CD4-positive, alpha-beta T cell treated with Interleukin-4 for 4 hours (primary cell): ENCODE measurements around the gene PRKCE.

ENCODE experiments used
- DNase-seq: peaks from one replicate; pipeline ENCODE4 v3.0.0-alpha.2; 2020

The PRKCE gene

DNA sequence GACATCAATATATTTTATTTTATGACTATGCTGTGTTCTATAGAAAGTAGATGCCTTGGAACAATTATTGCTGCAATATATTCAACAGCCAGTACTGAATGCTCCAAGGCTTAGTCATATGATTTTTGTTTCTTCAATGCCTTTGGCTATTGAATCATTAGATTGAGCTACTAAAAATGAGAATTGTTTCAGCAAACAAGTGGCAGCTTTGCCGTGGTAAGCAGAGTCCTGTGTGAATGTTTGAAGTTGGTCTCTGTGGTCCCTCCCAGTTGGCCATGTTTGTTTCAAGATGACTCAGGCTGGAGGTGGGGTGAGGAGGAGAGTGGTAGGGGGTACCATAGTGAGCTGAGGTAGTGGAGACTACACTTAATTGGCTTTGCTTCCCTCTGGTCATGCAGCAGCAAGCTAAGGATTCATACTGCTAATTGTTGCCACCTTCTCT, 447.2 kb downstream of the PRKCE start:
- DNase-seq, result no peak

DNA sequence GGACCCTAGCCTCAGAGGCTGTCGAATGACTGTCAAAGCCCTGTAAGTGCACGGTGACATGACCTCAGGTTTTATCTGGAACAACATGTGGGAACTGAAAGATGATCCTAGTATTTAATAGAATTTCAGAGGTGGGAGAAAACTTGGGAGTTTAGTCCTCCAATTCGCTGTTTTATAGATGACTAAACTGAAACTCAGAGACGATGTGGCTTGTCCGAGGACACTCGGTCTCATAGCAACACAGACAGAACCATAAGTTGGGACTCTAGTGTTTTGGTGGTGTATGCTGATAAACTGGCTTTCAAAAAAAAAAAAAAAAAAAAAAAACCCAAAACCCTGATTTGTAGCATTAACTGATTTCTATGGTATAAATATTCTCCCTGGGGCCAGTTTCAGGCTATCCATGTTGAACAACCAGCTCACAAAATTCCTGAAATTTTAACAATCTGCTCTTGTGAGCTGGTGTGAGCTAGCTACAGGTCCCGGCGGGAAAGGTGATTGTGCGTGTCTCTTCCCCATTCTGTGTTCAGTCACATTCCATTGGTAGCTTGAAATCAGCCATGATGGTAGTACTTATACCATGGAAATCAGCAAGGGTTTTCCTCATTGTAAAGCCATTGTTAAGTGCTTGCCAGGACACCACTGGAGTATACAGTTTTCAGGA, 450.2 kb downstream of the PRKCE start:
- DNase-seq, result no peak

DNA sequence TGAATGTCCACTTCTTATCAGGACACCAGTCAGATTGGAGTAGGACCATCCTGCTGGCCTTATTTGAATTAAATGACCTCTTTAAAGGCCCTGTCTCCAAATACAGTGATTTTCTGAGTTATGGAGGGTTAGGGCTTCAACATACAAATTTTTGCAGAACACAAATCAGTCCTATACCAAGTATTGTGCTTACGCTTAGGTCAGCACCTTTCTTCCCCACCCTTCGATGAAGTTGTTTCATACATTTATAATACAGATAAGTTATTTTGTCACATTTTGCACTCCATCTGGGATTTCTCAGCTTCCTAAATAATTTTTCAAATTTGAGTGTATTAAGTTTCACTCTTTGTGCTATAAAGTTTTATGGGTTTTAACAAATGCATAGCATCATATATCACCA, 455.2 kb downstream of the PRKCE start:
- no peak for DNase-seq

DNA sequence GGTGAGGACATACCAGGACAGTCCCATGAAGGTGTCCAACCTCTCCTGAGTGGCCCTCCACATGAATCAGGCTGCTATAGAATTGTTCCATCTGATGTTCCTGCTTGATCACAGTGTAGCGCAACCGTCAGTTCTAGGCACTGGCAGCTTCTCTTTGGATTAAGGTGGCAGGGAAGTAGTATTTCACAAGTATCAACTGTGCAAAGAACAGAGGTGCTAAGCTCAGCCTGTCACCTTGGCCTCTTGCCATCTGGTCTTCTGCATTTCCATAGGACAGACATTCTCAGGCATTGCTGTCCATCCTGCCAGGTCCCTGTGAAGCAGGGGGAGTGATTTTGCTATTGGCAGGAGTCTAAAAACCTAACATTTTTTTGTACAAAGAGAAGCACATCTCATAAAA, 463.5 kb downstream of the PRKCE start:
- no peak for DNase-seq

DNA sequence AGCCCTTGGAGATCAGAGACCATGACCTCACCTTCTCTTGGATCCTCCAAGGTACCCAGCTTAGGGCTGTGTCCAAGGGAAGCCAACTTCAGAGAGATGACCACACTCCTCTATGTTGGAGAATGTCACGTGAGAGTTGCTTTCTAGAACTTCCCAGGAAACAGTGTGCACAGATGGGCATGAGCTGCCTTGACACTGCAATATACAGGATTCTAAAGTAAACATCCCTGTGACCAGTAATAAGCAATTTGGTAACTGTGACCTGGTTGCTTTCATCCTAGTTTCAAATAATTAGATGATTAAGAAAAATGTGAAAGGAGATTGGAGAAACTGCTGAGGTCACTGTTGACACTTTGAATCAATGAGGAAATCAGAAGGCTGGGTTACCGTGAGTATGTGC, 464.7 kb downstream of the PRKCE start:
- DNase-seq, result no peak

DNA sequence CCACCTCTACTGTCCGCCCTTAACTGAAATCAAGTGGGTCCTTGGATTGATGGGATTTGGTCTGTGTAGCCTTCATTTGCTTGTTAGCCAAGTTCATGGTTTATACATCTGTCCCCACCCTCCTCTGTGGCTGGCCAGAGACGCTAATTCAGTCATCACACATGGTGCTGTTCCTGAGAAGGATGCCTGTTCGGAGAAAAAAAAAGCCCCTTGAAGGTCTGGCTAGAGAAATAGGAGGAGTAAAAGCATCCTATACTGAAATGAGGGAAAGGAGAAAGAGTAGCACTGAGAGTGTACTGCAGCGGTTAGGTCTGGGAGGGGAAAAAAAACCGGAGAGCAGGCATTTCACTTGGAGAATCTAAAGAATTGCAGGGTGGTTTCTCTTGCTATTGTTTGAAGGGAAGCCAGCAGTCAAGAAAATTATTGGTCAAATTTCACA, 465.1 kb downstream of the PRKCE start:
- DNase-seq, result no peak

DNA sequence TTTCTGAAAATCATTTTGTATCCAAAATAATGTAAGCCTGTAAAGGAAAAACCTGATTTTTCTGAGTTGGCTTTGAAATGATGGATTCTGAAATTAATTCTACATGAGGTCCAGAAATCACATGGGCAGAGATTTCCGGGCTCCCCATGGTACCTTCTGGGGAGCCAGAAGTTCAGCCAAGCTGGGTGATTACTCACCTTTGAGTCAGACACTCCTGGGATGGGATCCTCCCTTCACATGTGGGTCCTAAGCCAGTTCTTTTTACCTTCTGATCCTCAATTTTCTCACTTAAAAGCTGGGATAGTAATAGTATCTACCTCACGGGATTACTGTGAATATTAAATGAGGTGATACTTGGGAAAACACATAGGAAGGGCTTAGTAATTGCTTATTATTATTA, 465.9 kb downstream of the PRKCE start:
- no peak for DNase-seq

DNA sequence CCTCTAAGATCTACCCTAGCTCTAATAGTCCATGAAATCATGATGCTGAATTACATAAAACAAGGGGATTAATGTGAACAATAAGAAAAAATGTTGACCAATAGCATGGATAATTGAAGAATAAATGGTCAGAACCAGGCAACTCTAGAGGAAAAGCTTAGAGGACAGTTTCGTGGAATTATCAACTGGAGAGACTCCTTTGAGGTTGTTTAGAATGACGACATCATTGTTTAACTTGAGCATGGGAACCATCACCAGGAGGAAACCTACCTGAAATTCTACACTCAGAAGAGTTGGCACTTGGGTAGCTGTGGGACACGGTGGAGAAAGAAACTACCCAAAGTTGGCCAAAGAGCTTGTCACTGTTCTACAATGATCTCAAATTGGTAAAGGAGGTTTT, 466.5 kb downstream of the PRKCE start:
- no peak for DNase-seq

DNA sequence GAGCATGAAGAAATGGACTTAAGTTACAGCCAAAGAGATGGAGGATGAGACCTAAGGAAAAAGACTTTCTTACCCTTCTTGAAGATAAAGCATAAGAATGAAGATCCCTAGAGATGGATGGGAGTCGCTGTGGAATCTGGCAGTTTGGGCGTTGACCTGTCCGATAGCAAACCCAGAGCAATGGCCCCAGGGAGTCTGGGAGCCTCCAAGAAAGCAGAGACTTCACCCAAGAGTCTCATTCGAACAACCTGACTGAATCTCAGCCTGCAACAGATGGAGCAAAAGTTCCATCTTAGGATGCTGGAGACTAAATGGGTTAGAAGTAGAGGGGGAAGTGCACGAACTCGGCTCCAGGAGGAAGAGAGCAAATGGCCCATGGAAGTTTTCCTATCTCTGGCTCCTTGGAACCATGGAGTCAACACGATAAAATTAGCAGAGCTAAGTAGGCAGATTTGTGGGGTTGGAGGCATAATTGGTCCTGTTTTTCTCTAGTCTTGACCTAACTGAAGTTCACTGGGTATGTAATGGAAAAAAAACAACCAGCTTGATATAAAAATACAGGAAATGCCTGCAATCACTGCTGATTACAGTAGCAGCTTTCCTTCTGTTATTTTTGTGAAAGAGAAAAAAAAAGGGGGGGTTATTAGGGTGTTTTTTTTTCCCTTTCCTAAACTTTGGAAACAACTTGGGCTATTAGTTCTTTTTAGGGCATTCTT, 467.3 kb downstream of the PRKCE start:
- DNase-seq, result no peak

DNA sequence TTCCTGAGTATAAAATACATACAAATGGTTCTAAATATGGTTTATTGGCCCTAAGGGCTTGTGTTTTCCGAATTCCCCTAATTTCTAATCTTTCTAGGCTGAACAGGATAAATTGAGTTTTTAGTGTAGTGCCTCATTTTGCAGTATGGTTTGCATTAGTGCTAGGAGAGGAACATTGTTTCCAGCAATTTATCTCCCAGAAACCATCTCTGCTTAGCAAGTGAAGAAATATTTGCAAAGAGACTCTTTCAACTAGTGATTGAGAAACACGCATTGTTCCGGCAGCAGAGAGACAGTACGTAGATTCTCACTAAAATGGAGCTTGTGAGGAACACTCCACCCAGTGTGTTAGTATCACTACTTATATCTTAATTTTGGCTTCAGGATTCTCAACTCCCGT, 468.0 kb downstream of the PRKCE start:
- no peak for DNase-seq

DNA sequence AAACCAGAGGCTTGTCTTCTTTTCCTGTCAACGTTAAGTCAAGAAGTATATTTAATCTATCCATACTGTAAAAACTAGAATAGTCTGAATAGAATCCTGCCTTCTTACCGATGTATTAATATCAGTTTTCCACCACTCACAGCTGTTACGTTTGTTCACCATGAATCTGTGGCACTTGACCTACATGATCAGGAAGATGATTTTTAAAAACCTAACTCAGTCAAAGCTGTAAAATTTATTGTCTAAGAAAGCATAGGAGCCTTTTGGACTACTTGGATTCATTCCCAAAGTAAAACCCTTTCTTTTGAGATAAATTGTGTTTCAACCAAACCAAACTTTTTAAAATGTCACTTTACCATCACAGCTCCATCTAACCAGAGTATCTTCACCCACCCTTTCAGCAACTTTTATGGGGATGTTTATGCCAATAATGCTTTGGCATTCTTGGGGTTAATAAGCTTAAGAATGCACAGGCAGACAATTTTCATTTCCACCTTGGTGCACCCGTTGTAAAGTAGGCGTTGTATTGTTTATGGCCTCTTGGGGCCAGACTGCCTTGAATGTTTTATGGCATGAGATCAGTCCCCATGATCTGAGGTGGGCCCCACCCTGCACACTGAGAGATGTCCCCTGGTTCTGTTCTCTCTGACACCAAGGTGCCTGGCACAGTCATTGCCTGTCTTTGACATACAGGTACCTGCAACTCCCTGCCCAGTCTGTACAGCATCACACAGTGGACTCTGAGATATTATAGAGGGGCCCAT, 469.5 kb downstream of the PRKCE start:
- DNase-seq, result no peak

DNA sequence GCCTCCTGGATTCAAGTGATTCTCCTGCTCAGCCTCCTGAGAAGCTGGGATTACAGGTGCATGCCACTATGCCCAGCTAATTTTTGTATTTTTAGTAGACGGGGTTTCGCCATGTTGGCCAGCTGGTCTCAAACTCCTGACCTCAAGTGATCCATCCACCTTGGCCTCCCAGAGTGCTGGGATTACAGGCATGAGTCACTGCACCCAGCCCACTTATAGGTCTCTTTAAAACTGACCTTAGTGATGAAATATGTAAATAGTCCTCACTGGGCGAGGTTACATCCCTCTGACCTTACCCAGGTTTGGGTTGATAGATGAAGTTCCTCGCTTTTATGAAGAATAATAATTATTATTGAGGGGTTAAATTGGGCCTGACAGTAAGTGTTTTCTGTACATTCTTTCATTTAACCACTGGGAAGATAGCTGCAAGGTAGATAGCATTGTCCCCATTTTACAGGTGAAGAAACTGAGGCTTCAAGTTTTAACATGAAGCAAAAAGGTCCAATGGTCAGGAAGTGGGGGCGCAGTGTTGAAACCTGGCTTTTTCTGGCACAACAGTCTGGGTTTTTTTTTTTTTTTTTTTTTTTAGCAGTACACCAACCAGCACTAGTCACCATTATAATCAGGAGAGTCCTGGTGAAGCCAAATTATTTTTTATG, 471.0 kb downstream of the PRKCE start:
- DNase-seq, result no peak

DNA sequence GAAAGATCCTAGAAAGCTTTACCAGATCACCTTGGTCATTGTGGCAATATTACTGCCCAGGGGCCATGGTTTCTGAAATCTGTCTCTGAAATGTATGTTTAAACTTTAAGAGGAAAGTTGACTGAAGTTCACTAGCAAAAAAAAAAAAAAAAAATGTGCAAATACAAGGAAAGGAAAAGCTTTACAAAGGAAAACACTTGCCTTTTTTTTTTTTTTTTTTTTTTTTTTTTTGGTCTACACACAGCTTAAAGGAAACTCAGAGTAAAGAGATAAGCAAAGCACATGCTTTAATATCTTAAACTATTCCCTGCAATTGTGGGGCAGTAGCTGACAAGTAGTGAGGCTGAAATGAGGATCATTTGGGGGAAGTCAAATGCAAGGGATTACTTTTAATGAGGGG, 471.5 kb downstream of the PRKCE start:
- no peak for DNase-seq

DNA sequence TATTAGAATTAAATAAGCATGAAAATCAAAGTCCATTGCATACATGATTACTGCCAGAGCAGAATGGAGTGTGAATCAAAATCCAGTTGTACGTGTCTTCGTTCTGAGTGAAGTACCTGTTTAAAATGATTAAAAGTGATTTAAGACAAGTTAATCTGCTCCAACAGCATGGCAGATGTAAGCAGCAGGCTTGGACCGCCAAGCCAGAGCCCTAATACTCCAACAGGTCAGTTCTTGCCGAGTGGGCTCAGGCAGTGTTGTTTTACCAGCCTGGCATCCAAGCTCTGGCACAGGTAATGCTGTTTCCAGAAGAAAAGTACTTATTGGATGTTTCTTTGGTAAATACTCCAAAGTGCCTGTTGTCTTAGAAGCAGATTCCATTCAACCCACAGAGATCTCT, 474.3 kb downstream of the PRKCE start:
- DNase-seq, result no peak

DNA sequence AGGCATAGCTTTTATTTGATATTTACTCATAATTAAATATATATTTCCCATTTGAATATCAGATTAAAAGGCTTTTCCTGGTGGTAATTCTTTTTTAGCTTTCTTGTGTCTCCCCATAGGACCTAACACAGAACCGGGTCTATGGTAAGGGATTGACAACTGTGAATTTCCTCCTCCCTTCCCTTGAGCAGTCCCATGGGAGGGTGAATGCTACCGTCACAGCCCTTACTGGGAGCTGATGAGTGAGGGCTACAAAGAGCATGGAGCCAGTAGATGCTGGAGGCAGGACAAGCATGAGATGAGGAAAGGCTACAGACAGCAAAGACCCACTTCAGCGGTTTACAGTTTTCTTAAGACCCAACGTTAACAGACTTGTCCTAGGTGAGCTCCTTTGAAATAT, 475.1 kb downstream of the PRKCE start:
- DNase-seq, result no peak

DNA sequence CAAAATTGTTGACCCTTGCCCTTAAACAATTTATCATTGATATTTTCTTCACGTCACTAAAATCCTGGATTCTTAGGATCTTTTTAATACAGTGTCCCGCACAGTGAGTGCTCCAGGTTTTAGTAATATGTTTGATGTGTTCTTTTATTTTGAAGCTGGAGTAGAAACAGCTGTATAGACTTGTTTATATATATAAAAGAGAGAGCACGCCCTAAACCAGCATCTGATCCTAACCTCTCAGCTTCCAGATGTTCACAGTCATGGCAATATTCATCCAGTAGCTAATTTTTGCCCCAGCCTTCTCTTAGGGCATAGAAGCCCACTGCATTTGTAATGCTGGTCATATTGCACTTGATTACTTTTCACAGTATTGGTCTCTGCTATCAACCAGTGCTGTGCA, 475.7 kb downstream of the PRKCE start:
- no peak for DNase-seq

DNA sequence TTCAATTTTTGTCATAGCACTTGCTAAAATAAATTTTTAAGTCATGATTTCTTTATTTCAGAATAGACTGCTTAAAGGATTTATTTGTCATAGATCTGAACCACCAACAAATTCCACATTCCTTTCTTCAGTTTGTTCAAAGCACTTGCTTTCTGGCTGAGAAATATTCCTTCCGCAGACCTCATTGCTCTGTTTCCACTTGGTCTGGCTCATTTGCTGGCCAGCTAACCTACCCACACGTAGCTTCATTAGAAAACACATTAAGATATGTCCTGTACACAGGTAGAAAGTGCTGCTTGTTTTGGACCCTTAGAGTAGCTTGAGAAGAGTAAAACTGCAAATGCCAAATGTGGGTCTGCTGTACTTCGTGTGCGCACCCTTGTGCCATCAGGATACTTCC, 479.0 kb downstream of the PRKCE start:
- no peak for DNase-seq

DNA sequence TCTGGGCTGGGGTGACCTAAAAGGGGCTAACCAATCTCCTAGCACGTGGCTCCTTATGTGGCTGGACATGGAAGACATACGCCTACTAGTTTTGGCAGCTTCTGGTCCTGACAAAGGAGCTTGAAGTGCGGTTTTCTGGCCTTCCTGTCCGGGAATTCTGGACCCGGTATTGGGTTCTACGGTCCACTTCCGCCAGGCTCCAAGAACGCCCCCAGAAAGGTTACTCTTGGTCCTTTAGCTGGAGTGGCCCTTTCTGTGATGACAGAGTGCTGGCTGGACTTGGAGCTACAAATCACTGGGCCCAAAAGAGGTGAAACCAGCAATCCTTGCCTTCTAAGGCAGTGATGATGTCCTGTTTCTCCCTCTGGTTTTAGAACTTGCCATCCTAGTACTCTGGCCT, 481.5 kb downstream of the PRKCE start:
- DNase-seq, result no peak

DNA sequence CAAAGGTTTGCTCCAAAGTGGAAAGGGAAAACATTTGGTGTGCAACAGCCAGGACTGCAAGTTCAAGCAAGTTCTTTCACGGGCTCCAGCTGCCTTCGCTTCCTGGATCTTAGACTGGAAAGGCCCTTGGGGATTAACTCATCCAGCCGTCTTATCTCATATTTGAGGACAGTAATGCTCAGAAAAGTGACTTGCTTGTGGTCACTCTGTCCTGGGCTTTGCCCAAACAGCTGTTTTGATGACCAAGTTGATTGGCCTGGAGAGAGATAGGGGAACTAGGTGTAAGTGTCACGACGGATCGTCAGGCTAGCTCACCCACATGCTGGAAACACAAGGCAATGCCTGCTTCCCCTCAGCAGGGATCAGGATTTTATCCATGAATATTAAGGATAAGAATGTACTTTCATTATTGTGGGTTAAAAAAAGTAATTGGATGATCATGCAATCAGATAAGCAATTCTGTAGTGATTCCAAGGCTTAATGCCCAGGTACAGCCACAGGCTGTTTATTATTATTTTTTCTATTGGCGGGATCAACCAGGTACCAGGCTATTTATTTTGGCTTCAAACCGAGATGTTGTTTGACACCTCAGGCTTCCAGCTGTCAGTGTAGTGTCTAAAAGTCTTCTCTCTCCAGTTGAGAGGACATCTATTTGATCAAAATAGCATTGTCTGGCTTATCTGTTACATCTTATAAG, 483.2 kb downstream of the PRKCE start:
- no peak for DNase-seq

DNA sequence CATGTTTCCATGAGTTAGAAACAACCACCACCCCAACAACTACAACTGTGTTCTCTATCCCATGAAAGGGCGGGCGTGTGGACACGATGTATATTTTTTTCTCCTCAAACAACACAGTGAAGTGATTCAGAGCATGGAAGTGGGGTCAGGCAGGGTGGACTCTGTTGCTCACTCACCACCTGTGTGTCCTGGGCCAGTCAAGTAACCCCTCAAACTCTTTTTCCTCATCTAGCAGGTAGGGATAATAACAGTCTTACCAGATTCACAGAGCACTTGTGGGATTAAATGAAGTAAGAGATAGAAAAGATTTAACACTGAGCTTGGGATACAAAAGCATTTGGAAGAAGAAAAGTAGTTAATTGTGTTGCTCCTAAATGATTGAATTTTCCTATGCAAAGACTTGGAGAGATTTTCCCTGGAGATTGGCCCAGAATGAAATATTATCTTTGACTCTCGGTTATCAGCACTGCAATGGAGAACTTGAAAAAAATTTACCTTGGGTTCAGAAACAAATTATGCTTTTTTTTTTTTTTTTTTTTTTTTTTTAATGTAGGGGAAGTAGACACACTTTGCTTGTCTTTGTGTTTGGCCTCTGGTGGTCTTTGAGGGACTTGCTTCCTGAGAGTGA, 483.9 kb downstream of the PRKCE start:
- DNase-seq, result no peak

DNA sequence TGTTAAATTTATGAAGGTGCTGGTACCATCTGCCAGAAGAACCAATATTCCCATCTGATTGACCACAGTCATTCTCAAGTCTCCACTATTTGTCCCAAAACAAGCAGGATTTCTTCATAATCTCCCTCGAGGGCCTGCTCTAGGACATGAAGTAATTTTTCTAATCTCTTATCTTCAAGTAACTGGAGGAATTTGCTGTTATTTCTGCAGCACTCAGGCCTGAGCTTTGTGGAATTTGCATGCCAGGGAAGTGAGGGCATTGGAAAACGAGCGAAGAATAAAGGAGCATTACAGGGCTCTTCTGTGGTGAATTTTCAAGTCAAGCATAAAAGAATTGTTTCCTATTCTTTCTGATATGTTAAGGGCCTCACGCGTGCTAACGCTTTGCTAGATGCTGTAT, 484.5 kb downstream of the PRKCE start:
- DNase-seq, result no peak

DNA sequence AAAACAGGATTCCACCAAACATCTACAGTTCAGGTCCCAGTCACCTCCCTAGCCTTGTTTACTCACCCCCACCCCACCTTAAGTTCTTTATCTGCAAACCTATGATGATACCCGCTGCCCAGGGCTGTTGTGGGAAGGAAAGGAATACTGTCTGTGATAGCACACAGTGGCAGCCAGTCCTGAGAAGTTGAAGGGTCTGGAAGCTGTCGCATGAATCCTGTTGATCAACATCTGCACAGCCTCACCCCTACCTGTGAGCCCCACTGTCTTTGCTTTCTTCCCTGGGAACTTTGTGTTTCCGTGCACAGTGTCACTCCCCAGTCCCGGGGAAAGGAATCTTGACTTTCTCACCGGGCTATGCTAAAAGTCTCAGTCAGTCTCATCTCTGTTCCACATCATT, 485.0 kb downstream of the PRKCE start:
- DNase-seq, result no peak
